Retina (tissue), 1 donor: ENCODE data around the gene S100G.

ENCODE experiments used
- DNase-seq: peaks from one replicate; pipeline ENCODE4 v3.0.0-alpha.2; 2016

S100G gene

GRCh38 chrX:16651391-16652024, 1.6 kb downstream of the S100G start:
- DNase-seq = no peak

- DNase-seq = no peak
Observed at GRCh38 chrX:16653424-16653823, 3.5 kb downstream of the S100G start.

- no peak for DNase-seq
Observed at GRCh38 chrX:16654093-16654492, 4.1 kb downstream of the S100G start.

- DNase-seq = no peak
Observed at GRCh38 chrX:16658284-16658683, 8.3 kb downstream of the S100G start.

- DNase-seq = no peak
Observed at GRCh38 chrX:16659321-16659720, 9.4 kb downstream of the S100G start.

GRCh38 chrX:16661495-16661894, 11.5 kb downstream of the S100G start:
- no peak for DNase-seq

GRCh38 chrX:16662402-16662801, 12.4 kb downstream of the S100G start:
- no peak for DNase-seq

GRCh38 chrX:16664074-16664473, 14.1 kb downstream of the S100G start:
- no peak for DNase-seq

- DNase-seq = no peak
Observed at GRCh38 chrX:16664626-16665025, 14.7 kb downstream of the S100G start.

- no peak for DNase-seq
Observed at GRCh38 chrX:16665089-16665488, 15.1 kb downstream of the S100G start.

GRCh38 chrX:16666541-16666940, 16.6 kb downstream of the S100G start:
- no peak for DNase-seq

GRCh38 chrX:16671005-16671404, 21.0 kb downstream of the S100G start:
- peak; percentile 11 for DNase-seq

- DNase-seq = peak; percentile 6
Observed at GRCh38 chrX:16678689-16679088, 28.7 kb downstream of the S100G start.

- no peak for DNase-seq
Observed at GRCh38 chrX:16683007-16683664, 33.2 kb downstream of the S100G start.

GRCh38 chrX:16687514-16687913, 37.6 kb downstream of the S100G start:
- no peak for DNase-seq

GRCh38 chrX:16695079-16695676, 45.2 kb downstream of the S100G start:
- peak; percentile 57 for DNase-seq

- no peak for DNase-seq
Observed at GRCh38 chrX:16696956-16697355, 47.0 kb downstream of the S100G start.

- DNase-seq = no peak
Observed at GRCh38 chrX:16699389-16699788, 49.4 kb downstream of the S100G start.

GRCh38 chrX:16700734-16701133, 50.8 kb downstream of the S100G start:
- no peak for DNase-seq

- no peak for DNase-seq
Observed at GRCh38 chrX:16702700-16703599, 53.0 kb downstream of the S100G start.
